ENCODE measurements around the gene CCDC33.

The CCDC33 gene

DNA sequence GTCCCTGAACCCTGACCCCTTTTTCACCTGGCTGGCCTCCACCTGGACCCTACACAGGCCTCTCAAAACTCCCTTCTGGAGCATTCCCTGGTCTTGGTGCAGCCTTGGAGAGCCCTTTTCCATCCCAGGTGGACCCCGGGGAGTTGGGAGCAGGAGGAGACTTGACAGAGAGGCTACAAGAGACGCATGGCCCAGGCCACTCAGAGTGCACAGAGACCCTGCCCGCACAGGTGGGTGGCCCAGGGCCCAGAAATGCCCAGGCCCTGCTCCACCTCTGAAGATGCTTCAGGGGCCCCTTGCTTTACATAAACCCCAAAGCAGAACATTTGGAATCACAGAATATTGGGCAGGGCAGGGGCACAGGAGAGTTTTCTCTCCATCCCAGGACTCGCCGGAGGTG lies 97.0 kb downstream of the CCDC33 start:
- no peak for DNase-seq
- H3K9ac ChIP-seq (ENCODE audit: low read length), result no peak overlapping the region

DNA sequence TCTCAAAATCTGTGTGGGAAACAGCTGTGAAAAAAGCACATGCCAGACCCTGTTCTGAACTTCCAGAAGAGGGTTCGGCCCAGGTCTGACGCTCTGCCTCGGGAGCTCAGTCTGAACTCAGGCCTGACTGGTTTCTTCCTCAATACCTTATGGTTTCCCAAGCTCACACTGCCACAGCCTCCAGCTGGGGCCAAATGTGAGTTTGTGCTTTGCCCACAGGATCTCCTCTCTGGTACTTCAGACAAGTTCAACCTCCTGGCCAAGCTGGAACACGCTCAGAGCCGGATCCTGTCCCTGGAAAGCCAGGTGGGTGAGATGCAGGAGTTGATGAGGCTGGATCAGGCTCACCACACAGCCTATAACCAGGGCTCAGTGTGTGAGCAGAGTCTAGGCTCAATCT lies 97.5 kb downstream of the CCDC33 start:
- DNase-seq, result no peak
- H2BK120ac ChIP-seq (ENCODE audit: insufficient read depth, low read length, poor library complexity), result no peak overlapping the region
- no CpG with 5 or more reads among the region's 5 CpGs for WGBS (ENCODE audit: extremely low coverage, insufficient coverage, insufficient read length)

More for the DNA sequence above, 97.0 kb downstream of the CCDC33 start:
- Histone ChIP-seq H3K4ac (ENCODE audit: low read depth, low read length) (no peak overlapping the region), H2AFZ (ENCODE audit: insufficient read depth, low read length, poor library complexity) (no peak overlapping the region), H3K4me3 (ENCODE audit: low read depth, low read length) (no peak overlapping the region), H2BK5ac (ENCODE audit: low read depth, low read length, poor library complexity) (no peak overlapping the region), H3K27me3 (ENCODE audit: insufficient read depth, low read length) (no peaks in the 10 kb centered on the region), H3K79me1 (ENCODE audit: low read length) (no peaks in the 10 kb centered on the region), H4K91ac (ENCODE audit: low read depth, low read length) (no peak overlapping the region), H3K4me1 (ENCODE audit: control insufficient read depth in 1 of 2, insufficient read depth in 2 of 2, low read length in 2 of 2) (peaks cover 0 to 2% of the 10 kb centered on the region in 2 experiments), H3K27ac (ENCODE audit: low read depth, low read length) (no peak overlapping the region), H3K23ac (ENCODE audit: low read length) (no peak overlapping the region), H3K79me2 (ENCODE audit: control insufficient read depth, insufficient read depth, low read length, poor library complexity) (no peaks in the 10 kb centered on the region), H2AK5ac (ENCODE audit: low read length) (no peak overlapping the region), H3K14ac (ENCODE audit: low read length) (no peak overlapping the region), H3K18ac (ENCODE audit: low read length) (no peak overlapping the region), H2BK12ac (ENCODE audit: low read length) (no peak overlapping the region), H2BK120ac (ENCODE audit: insufficient read depth, low read length, poor library complexity) (no peak overlapping the region), H4K8ac (ENCODE audit: low read depth, low read length) (no peak overlapping the region), H3K4me2 (ENCODE audit: low read length) (no peak overlapping the region), H3K9me3 (ENCODE audit: insufficient read depth, low read depth, low read length) (peaks cover 9% of the 10 kb centered on the region), H4K12ac (ENCODE audit: low read depth, low read length) (no peak overlapping the region), H3K36me3 (ENCODE audit: control insufficient read depth in 1 of 2, insufficient read depth in 2 of 2, low read length in 2 of 2) (peaks cover 3 to 6% of the 10 kb centered on the region in 2 experiments)
- no CpG with 5 or more reads among the region's 5 CpGs for WGBS (ENCODE audit: extremely low coverage, insufficient coverage, insufficient read length)

GRCh38 chr15:74334127-74334526 lies 98.0 kb downstream of the CCDC33 start:
- H4K91ac ChIP-seq (ENCODE audit: low read depth, low read length), result no peak overlapping the region
- H2AFZ ChIP-seq (ENCODE audit: insufficient read depth, low read length, poor library complexity), result no peak overlapping the region

More for the DNA sequence above, 97.5 kb downstream of the CCDC33 start:
- H3K27me3 ChIP-seq (ENCODE audit: insufficient read depth, low read length), result no peaks in the 10 kb centered on the region
- no peaks in the 10 kb centered on the region for H3K79me1 ChIP-seq (ENCODE audit: low read length)
- no peak overlapping the region for H3K4ac ChIP-seq (ENCODE audit: low read depth, low read length)
- H2AFZ ChIP-seq (ENCODE audit: insufficient read depth, low read length, poor library complexity), result no peak overlapping the region
- H3K4me2 ChIP-seq (ENCODE audit: low read length), result no peak overlapping the region
- H2AK5ac ChIP-seq (ENCODE audit: low read length), result no peak overlapping the region
- H4K8ac ChIP-seq (ENCODE audit: low read depth, low read length), result no peak overlapping the region
- no peak overlapping the region for H3K9ac ChIP-seq (ENCODE audit: low read length)
- no peak overlapping the region for H3K4me3 ChIP-seq (ENCODE audit: low read depth, low read length)
- H3K36me3 ChIP-seq (ENCODE audit: control insufficient read depth in 1 of 2, insufficient read depth in 2 of 2, low read length in 2 of 2), result peaks cover 5 to 9% of the 10 kb centered on the region in 2 experiments
- no peaks in the 10 kb centered on the region for H3K79me2 ChIP-seq (ENCODE audit: control insufficient read depth, insufficient read depth, low read length, poor library complexity)
- H3K9me3 ChIP-seq (ENCODE audit: insufficient read depth, low read depth, low read length), result peaks cover 9% of the 10 kb centered on the region
- H3K27ac ChIP-seq (ENCODE audit: low read depth, low read length), result no peak overlapping the region
- H4K91ac ChIP-seq (ENCODE audit: low read depth, low read length), result no peak overlapping the region
- H4K12ac ChIP-seq (ENCODE audit: low read depth, low read length), result no peak overlapping the region
- no peak overlapping the region for H2BK5ac ChIP-seq (ENCODE audit: low read depth, low read length, poor library complexity)
- H3K18ac ChIP-seq (ENCODE audit: low read length), result no peak overlapping the region
- no peak overlapping the region for H3K23ac ChIP-seq (ENCODE audit: low read length)
- no peak overlapping the region for H3K14ac ChIP-seq (ENCODE audit: low read length)
- H3K4me1 ChIP-seq (ENCODE audit: control insufficient read depth in 1 of 2, insufficient read depth in 2 of 2, low read length in 2 of 2), result peaks cover 0 to 2% of the 10 kb centered on the region in 2 experiments
- no peak overlapping the region for H2BK12ac ChIP-seq (ENCODE audit: low read length)

GRCh38 chr15:74335396-74335795 lies 99.3 kb downstream of the CCDC33 start:
- Histone ChIP-seq H3K36me3 (ENCODE audit: control insufficient read depth in 1 of 2, insufficient read depth in 2 of 2, low read length in 2 of 2) (peaks cover 6 to 9% of the 10 kb centered on the region in 2 experiments), H4K12ac (ENCODE audit: low read depth, low read length) (no peak overlapping the region), H3K9ac (ENCODE audit: low read length) (no peak overlapping the region), H2BK120ac (ENCODE audit: insufficient read depth, low read length, poor library complexity) (no peak overlapping the region), H4K8ac (ENCODE audit: low read depth, low read length) (no peak overlapping the region), H2AK5ac (ENCODE audit: low read length) (no peak overlapping the region), H3K4me3 (ENCODE audit: low read depth, low read length) (no peak overlapping the region), H3K27ac (ENCODE audit: low read depth, low read length) (no peak overlapping the region), H2BK12ac (ENCODE audit: low read length) (no peak overlapping the region), H4K91ac (ENCODE audit: low read depth, low read length) (no peak overlapping the region), H2AFZ (ENCODE audit: insufficient read depth, low read length, poor library complexity) (no peak overlapping the region), H3K4ac (ENCODE audit: low read depth, low read length) (no peak overlapping the region), H3K27me3 (ENCODE audit: insufficient read depth, low read length) (no peaks in the 10 kb centered on the region), H3K14ac (ENCODE audit: low read length) (no peak overlapping the region), H3K79me2 (ENCODE audit: control insufficient read depth, insufficient read depth, low read length, poor library complexity) (no peaks in the 10 kb centered on the region), H3K4me1 (ENCODE audit: control insufficient read depth in 1 of 2, insufficient read depth in 2 of 2, low read length in 2 of 2) (peaks cover 8 to 14% of the 10 kb centered on the region in 2 experiments), H3K23ac (ENCODE audit: low read length) (no peak overlapping the region), H3K18ac (ENCODE audit: low read length) (no peak overlapping the region), H3K4me2 (ENCODE audit: low read length) (no peak overlapping the region), H3K79me1 (ENCODE audit: low read length) (peaks cover 9% of the 10 kb centered on the region), H2BK5ac (ENCODE audit: low read depth, low read length, poor library complexity) (no peak overlapping the region), H3K9me3 (ENCODE audit: insufficient read depth, low read depth, low read length) (peaks cover 9% of the 10 kb centered on the region)
- WGBS (ENCODE audit: extremely low coverage, insufficient coverage, insufficient read length), result no CpG with 5 or more reads among the region's 8 CpGs
- no peak for DNase-seq

More at GRCh38 chr15:74334127-74334526, 98.0 kb downstream of the CCDC33 start:
- no peak overlapping the region for H3K14ac ChIP-seq (ENCODE audit: low read length)
- no peaks in the 10 kb centered on the region for H3K79me2 ChIP-seq (ENCODE audit: control insufficient read depth, insufficient read depth, low read length, poor library complexity)
- no peak overlapping the region for H3K4me3 ChIP-seq (ENCODE audit: low read depth, low read length)
- H3K4me1 ChIP-seq (ENCODE audit: control insufficient read depth in 1 of 2, insufficient read depth in 2 of 2, low read length in 2 of 2), result peaks cover 2% of the 10 kb centered on the region in 2 experiments
- H2BK12ac ChIP-seq (ENCODE audit: low read length), result no peak overlapping the region
- H3K4ac ChIP-seq (ENCODE audit: low read depth, low read length), result no peak overlapping the region
- H2AK5ac ChIP-seq (ENCODE audit: low read length), result no peak overlapping the region
- no peak overlapping the region for H3K18ac ChIP-seq (ENCODE audit: low read length)
- H3K36me3 ChIP-seq (ENCODE audit: control insufficient read depth in 1 of 2, insufficient read depth in 2 of 2, low read length in 2 of 2), result peaks cover 6 to 9% of the 10 kb centered on the region in 2 experiments
- no peaks in the 10 kb centered on the region for H3K27me3 ChIP-seq (ENCODE audit: insufficient read depth, low read length)
- peaks cover 2% of the 10 kb centered on the region for H3K79me1 ChIP-seq (ENCODE audit: low read length)
- no peak overlapping the region for H2BK120ac ChIP-seq (ENCODE audit: insufficient read depth, low read length, poor library complexity)
- no peak overlapping the region for H2BK5ac ChIP-seq (ENCODE audit: low read depth, low read length, poor library complexity)
- H3K4me2 ChIP-seq (ENCODE audit: low read length), result no peak overlapping the region
- no CpG with 5 or more reads among the region's 1 CpG for WGBS (ENCODE audit: extremely low coverage, insufficient coverage, insufficient read length)
- H3K27ac ChIP-seq (ENCODE audit: low read depth, low read length), result no peak overlapping the region
- peaks cover 9% of the 10 kb centered on the region for H3K9me3 ChIP-seq (ENCODE audit: insufficient read depth, low read depth, low read length)
- H4K8ac ChIP-seq (ENCODE audit: low read depth, low read length), result no peak overlapping the region
- no peak overlapping the region for H3K9ac ChIP-seq (ENCODE audit: low read length)
- no peak overlapping the region for H4K12ac ChIP-seq (ENCODE audit: low read depth, low read length)
- H3K23ac ChIP-seq (ENCODE audit: low read length), result no peak overlapping the region
- no peak for DNase-seq
